KOPT-K1 (cell line): Measurements from ENCODE around the gene MAP2K2.
"Not testable (repeated sequence)": the region's sequence is repeated elsewhere in the genome, so short reads cannot be mapped to it uniquely, and the experiment has no call there.

Experiments
- H3K27ac ChIP-seq: fragments of 200-600 bp; sonication (generic); 2 replicates; pipeline ENCODE4 v1.5.1; 2016; ENCODE audit warnings: antibody characterized with exemption, mild to moderate bottlenecking, low read depth, low read length; ENCODE audit not compliant: poor library complexity, severe bottlenecking
- H3K36me3 ChIP-seq: fragments of 200-600 bp; sonication (generic); 2 replicates; pipeline ENCODE4 v1.5.1; 2017; ENCODE audit warnings: antibody characterized with exemption, mild to moderate bottlenecking, low read length, moderate library complexity; ENCODE audit not compliant: insufficient read depth
- H3K9me3 ChIP-seq: fragments of 200-600 bp; sonication (generic); 2 replicates; pipeline ENCODE4 v1.5.1; 2017; ENCODE audit warnings: antibody characterized with exemption, low read length, mild to moderate bottlenecking; ENCODE audit not compliant: insufficient read depth, poor library complexity, severe bottlenecking

MAP2K2 gene

DNA sequence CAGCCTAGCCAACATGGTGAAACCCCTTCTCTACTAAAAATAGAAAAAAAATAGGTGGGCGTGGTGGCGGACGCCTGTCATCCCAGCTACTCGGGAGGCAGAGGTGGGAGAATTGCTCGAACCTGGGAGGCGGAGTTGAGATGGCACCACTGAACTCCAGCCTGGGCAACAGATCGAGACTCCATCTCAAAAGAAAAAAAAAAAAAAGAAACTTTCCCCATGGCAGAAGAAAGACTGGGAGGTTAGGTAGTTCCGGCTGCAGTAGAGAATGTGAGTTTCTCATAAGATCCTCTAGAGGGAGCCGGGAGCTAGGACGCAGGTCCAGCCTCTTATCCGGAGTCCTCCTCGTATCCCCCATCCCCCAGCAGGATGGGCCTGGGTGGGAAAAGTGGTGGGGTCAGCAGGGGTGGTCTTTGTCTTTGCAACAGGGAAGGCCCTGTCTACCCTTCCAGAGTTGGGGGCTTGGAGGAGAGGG, 16.4 kb upstream of the MAP2K2 start:
- no peaks in the 10 kb centered on the region for H3K36me3 ChIP-seq
- no peaks in the 10 kb centered on the region for H3K9me3 ChIP-seq
- H3K27ac ChIP-seq: no peak overlapping the region

DNA sequence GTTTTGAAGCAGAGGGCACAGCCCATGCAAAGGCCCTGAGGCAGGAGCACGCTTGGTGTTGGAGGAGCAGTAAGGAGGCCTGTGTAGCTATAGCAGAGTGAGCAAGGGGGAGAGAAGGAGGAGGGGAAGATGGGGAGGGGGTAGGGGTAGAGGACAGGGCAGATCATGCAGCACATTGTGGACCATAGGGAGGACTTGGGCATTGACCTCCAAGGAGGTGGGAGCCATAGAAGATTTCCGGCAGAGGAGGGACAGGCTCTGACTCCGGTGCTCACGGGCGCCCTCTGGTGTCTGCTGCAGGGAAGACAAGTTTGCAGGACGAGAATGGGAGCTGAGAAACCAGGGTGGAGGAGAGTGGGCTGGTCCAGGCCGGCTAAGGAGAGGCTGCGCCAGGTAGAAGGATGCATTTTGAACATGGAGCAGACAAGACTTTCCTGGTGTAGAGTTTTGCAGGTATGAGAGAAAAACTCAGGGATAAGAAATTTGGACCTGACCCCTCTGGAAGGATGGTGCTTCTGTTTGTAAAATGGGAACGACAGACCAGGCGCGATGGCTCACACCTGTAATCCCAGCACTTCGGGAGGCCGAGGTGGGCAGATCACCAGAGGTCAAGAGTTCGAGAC, 15.8 kb upstream of the MAP2K2 start:
- no peak overlapping the region for H3K27ac ChIP-seq
- H3K9me3 ChIP-seq: no peaks in the 10 kb centered on the region
- no peaks in the 10 kb centered on the region for H3K36me3 ChIP-seq

DNA sequence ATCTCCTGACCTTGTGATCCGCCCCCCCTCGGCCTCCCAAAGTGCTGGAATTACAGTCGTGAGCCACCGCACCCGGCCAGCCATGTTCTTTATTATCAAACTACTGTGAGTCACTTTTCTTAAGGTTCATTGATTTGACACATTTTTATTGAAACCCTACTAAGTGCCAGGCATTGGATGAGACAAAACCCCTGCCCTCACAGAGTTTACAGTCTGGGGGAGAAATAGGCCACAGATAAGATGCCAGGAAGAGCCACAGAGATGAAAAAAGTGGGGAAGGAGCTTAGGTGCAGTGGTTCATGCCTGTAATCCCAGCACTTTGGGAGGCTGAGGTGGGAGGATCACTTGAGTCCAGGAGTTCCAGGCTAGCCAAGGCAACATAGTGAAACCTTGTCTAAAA, 14.5 kb upstream of the MAP2K2 start:
- no peaks in the 10 kb centered on the region for H3K36me3 ChIP-seq
- no peak overlapping the region for H3K27ac ChIP-seq
- no peaks in the 10 kb centered on the region for H3K9me3 ChIP-seq

- no peak overlapping the region for H3K27ac ChIP-seq
- no peaks in the 10 kb centered on the region for H3K9me3 ChIP-seq
- no peaks in the 10 kb centered on the region for H3K36me3 ChIP-seq
These were observed 12.8 kb upstream of the MAP2K2 start for GRCh38 chr19:4136680-4137088.

DNA sequence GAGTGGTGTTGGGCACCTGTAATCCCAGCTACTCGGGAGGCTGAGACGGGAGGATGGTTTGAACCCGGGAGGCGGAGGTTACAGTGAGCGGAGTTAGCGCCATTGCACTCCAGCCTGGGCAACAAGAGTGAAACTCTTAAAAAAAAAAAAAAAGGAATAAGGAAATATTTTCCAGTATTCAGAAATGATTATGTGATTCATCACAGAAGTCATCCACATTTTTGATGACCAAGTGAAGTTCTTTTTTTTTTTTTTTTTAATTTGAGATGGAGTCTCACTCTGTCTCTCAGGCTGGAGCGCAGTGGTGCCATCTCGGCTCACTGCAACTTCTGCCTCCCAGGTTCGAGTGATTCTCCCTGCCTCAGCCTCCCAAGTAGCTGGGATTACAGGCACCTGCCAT, 11.5 kb upstream of the MAP2K2 start:
- not testable (repeated sequence) for H3K36me3 ChIP-seq

DNA sequence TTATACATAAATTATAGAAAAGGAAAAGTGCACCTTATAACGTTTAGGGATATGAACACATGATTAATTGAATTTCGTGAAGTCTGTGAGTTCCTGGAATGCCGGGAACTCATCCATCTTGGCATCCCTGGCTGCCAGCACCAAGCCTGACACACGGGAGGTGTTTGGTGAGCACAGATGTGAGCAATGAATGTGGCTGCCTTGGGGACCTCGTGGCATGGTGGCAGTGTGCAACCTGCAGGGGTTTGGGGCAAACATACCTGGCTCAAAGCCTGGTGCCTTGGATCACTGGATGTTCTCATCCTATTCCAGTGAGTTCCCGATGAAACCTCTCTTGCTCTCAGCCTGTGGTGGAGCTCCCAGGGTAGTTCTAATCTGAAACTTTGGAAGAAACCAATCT, 10.4 kb upstream of the MAP2K2 start:
- H3K27ac ChIP-seq: no peak overlapping the region
- no peaks in the 10 kb centered on the region for H3K36me3 ChIP-seq
- H3K9me3 ChIP-seq: no peaks in the 10 kb centered on the region

More for the DNA sequence above, 11.5 kb upstream of the MAP2K2 start:
- H3K27ac ChIP-seq, H3K9me3 ChIP-seq: not testable (repeated sequence)

- Histone ChIP-seq H3K36me3 (no peaks in the 10 kb centered on the region), H3K27ac (no peak overlapping the region), H3K9me3 (no peaks in the 10 kb centered on the region)
These were observed 7.0 kb upstream of the MAP2K2 start for GRCh38 chr19:4130744-4131438.

- not testable (repeated sequence) for H3K27ac ChIP-seq, H3K9me3 ChIP-seq, H3K36me3 ChIP-seq
These were observed 5.1 kb upstream of the MAP2K2 start for GRCh38 chr19:4129050-4129449.

- not testable (repeated sequence) for H3K27ac ChIP-seq, H3K36me3 ChIP-seq, H3K9me3 ChIP-seq
These were observed 3.4 kb upstream of the MAP2K2 start for GRCh38 chr19:4127322-4127721.

DNA sequence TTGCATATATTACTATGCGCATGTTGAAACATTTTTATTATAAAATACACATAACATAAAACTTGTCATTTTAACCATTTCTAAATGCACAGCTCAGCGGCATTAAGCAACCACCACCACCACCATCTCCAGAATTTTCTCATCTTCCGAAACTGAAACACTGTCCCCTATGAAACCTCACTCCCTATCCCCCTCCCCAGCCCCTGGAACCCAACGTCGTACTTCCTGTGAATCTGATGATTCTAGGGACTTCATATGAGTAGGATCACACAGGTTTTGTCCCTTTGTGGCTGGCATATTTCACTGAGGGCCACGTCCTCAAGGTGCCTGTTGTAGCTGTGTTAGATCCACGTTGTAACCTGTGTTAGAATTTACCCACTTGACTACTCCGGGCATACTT, 716 bp upstream of the MAP2K2 start:
- Histone ChIP-seq H3K9me3 (no peaks in the 10 kb centered on the region), H3K27ac (peak overlapping the region; percentile 71), H3K36me3 (peaks cover 13% of the 10 kb centered on the region)

- Histone ChIP-seq H3K9me3 (no peaks in the 10 kb centered on the region), H3K27ac (peak overlapping the region; percentile 71), H3K36me3 (peaks cover 27% of the 10 kb centered on the region)
These were observed 1.4 kb downstream of the MAP2K2 start for GRCh38 chr19:4122480-4122879.

GRCh38 chr19:4121815-4122214, 2.1 kb downstream of the MAP2K2 start:
- Histone ChIP-seq H3K27ac (no peak overlapping the region), H3K36me3 (peaks cover 34% of the 10 kb centered on the region), H3K9me3 (no peaks in the 10 kb centered on the region)

GRCh38 chr19:4121273-4121612, 2.7 kb downstream of the MAP2K2 start:
- Histone ChIP-seq H3K36me3 (peaks cover 39% of the 10 kb centered on the region), H3K27ac (no peak overlapping the region), H3K9me3 (no peaks in the 10 kb centered on the region)

DNA sequence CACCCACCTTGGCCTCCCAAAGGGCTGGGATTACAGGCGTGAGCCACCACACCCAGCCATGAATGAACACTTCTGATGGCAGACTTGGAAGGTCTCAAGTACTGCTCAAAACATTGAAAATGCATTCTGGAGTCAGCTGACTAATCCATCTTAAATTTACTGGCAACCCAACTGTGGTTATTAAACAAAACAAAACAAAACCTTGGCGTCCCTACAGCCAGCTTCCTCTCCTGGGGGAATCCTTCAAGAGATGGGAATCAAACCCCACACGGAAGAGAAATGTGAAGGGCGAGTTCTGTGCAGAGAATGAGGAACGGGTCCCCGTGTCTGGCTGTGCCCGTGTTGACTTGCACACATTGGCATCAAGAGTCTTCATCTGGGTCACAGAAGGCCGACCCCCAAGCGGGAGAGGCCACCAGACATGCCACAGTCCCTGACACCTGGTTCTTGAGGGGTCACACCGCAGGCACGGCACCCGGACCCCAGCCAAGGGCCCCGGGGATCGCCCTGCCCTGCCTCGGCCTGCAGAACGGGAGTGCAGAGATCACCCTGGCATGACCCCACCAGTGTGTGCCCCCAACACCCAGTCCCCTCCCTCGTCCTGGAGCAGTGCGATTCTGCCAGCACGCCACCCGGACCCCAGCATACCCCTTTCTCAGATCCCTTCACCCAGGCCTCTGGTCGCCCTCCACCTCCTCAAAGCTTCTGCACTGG, 3.2 kb downstream of the MAP2K2 start:
- Histone ChIP-seq H3K9me3 (no peaks in the 10 kb centered on the region), H3K36me3 (peaks cover 45% of the 10 kb centered on the region), H3K27ac (no peak overlapping the region)

- peaks cover 53% of the 10 kb centered on the region for H3K36me3 ChIP-seq
- H3K27ac ChIP-seq: no peak overlapping the region
- no peaks in the 10 kb centered on the region for H3K9me3 ChIP-seq
These were observed 4.2 kb downstream of the MAP2K2 start for GRCh38 chr19:4119763-4120162.
